Stomach (tissue), 9 donors: Measurements from ENCODE around the gene RREB1. TPM values are rescaled to one million over a fixed set of nuclear protein-coding genes. Genes with fewer than 3 reads are reported as not detected.
A peak's percentile ranks its signal among the peaks of the same experiment; 100 is the strongest.
"Not testable (repeated sequence)": the region's sequence is repeated elsewhere in the genome, so short reads cannot be mapped to it uniquely, and the experiment has no call there.

ENCODE experiments used
- DNase-seq, 2 donors: peaks; one replicate each; pipeline versions ENCODE4 v3.0.0 to v3.0.0-alpha.2; 2013 to 2019
- H3K27ac ChIP-seq, 5 donors: fragments of 200-600 bp in 4 of 5; sonication (generic) in 4 of 5; one replicate each; pipeline ENCODE4 v1.5.1; 2013 to 2019; ENCODE audit warnings: mild to moderate bottlenecking in 1 of 5, moderate library complexity in 1 of 5
- H3K27me3 ChIP-seq, 3 donors: fragments of 200-600 bp; sonication (generic); one replicate each; pipeline ENCODE4 v1.5.1; 2017 to 2019; ENCODE audit warnings: mixed run types in 1 of 3
- H3K36me3 ChIP-seq, 4 donors: fragments of 200-600 bp; sonication (generic); 1 replicate in 3 of 4; 2 replicates in 1 of 4; pipeline ENCODE4 v1.5.1; 2016 to 2019
- H3K4me1 ChIP-seq, 4 donors: fragments of 200-600 bp; sonication (generic); one replicate each; pipeline ENCODE4 v1.5.1; 2016 to 2019
- H3K4me3 ChIP-seq, 4 donors: fragments of 200-600 bp; sonication (generic) in 3 of 4; one replicate each; pipeline ENCODE4 v1.5.1; 2016 to 2019; ENCODE audit warnings: mild to moderate bottlenecking in 1 of 4
- H3K9me3 ChIP-seq, 4 donors: fragments of 200-600 bp; sonication (generic); one replicate each; pipeline ENCODE4 v1.5.1; 2016 to 2019
- EP300 ChIP-seq: sonication (generic); formaldehyde crosslinking; IDR thresholded peaks from one replicate; pipeline ENCODE4 v1.6.1; 2017; ENCODE audit warnings: antibody characterized with exemption
- POLR2A ChIP-seq, 4 donors: fragments of 450-650 bp; IDR thresholded peaks; one replicate each; pipeline ENCODE4 v1.6.1; 2016; ENCODE audit warnings: antibody characterized with exemption in 4 of 4, control low read depth in 2 of 4, mild to moderate bottlenecking in 1 of 4, moderate library complexity in 1 of 4
- POLR2AphosphoS5 ChIP-seq, 3 donors: sonication (generic); formaldehyde crosslinking; IDR thresholded peaks; one replicate each; pipeline ENCODE4 v1.6.1; 2016; ENCODE audit warnings: antibody characterized with exemption in 3 of 3
- WGBS, 5 donors: extraction: QIAGEN DNeasy Blood & Tissue Kit in 3 of 5; methylation state at CpG; one replicate each; pipeline versions ENCODE4 v1.1.5 to v1.1.7; 2013 to 2018; 5-methylcytosine and 5-hydroxymethylcytosine counted together
- intact Hi-C: fragments of 100-400 bp; cut with DNase I; formaldehyde crosslinking; loops from one replicate; pipeline ENCODE4 v1.15.1; 2023; ENCODE audit warnings: low total_unique reads
- polyA plus RNA-seq, 3 donors: library from polyadenylated mRNA; stranded (reverse); fragments of 200-250 nt; gene quantifications; one replicate each; pipeline ENCODE4 v1.2.3, GENCODE V29; 2013
- total RNA-seq, 5 donors: library from RNA; depleted of rRNA; stranded (reverse); fragments of >200 nt; gene quantifications; one replicate each; pipeline versions ENCODE4 v1.1.0 to v1.2.3, GENCODE V29; 2014 to 2016
- TF ChIP-seq, protein P1 (sequence below), 7 experiments: fragments of 450-650 bp in 4 of 7; fragments of 200-600 bp in 3 of 7; sonication (generic) in 3 of 7; IDR thresholded peaks; one replicate each; pipeline ENCODE4 v1.5.1; 2016 to 2019; ENCODE audit warnings: antibody characterized with exemption in 7 of 7, control low read depth in 2 of 7, mild to moderate bottlenecking in 1 of 7
- donor health status: healthy with polysubstance abuse.
- donor health status: Bipolar disorder and iron deficiency.
- donor health status: healthy.

Gene RREB1
- total and polyA plus RNA-seq, 8 donors: 4.0 to 125 (median 45.3) TPM

GRCh38 chr6:7261032-7261841 lies 153.5 kb downstream of the RREB1 start:
- intact Hi-C loops: no loop called here
- peaks cover 0 to 2% (median under 1%) of the 10 kb centered on the region in 4 donors for H3K9me3 ChIP-seq
- peaks cover 7 to 22% (median 17%) of the 10 kb centered on the region in 4 donors for H3K4me1 ChIP-seq
- no peaks in the 10 kb centered on the region for H3K36me3 ChIP-seq
- peak overlapping the region; percentile 43 to 83 (median 80) for H3K27ac ChIP-seq
- peak overlapping the region; percentile 56 to 65 (median 62) for H3K4me3 ChIP-seq
- DNase-seq: peak; percentile 84 to 95
- TF ChIP-seq, protein P1, sequence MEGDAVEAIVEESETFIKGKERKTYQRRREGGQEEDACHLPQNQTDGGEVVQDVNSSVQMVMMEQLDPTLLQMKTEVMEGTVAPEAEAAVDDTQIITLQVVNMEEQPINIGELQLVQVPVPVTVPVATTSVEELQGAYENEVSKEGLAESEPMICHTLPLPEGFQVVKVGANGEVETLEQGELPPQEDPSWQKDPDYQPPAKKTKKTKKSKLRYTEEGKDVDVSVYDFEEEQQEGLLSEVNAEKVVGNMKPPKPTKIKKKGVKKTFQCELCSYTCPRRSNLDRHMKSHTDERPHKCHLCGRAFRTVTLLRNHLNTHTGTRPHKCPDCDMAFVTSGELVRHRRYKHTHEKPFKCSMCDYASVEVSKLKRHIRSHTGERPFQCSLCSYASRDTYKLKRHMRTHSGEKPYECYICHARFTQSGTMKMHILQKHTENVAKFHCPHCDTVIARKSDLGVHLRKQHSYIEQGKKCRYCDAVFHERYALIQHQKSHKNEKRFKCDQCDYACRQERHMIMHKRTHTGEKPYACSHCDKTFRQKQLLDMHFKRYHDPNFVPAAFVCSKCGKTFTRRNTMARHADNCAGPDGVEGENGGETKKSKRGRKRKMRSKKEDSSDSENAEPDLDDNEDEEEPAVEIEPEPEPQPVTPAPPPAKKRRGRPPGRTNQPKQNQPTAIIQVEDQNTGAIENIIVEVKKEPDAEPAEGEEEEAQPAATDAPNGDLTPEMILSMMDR (IDR thresholded peaks at IDR 0.05): no peak
- no peak for TF ChIP-seq POLR2A (IDR thresholded peaks at IDR 0.05)
- no peak for TF ChIP-seq EP300
- TF ChIP-seq POLR2AphosphoS5 (IDR thresholded peaks at IDR 0.05): peak; percentile 9 to 77 (median 74)
- 2 to 4% (median 3%) methylated on average over 26 to 43 of the region's 43 CpGs for WGBS, 5 donors
- H3K27me3 ChIP-seq: no peaks in the 10 kb centered on the region

DNA sequence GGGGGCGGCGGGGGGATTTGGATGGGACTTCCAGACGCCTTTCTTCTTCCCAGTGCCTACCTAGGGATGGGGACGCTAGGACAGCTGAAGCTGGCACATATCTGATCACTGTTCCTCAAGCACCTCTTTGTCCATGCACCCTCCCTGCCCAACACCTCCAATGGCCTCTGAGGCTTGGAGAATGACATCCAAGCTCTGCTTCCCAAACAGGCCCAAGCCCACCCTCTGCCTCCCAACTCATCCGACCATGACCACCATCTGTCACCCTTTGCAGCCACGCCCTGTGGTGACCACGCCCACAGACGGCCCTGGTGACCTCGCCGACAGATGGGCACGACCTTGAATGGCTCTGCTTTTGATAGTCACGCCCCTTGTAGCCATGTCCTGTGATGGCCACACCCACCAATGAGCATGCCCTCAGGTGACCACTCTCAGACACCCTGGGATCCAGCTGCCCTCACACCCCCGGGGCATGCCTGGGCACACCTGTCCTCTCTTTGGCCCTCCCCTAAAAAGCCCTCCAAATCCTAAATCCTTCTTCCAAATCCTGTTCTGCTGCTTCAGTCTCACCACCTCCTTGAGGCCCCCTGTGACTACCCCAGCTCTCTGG lies 154.2 kb downstream of the RREB1 start:
- peak in 1 of 2 donors; percentile 54 for DNase-seq
- Histone ChIP-seq H3K4me1 (peaks cover 7 to 22% (median 17%) of the 10 kb centered on the region in 4 donors), H3K27ac (peak overlapping the region in 4 of 5 donors; percentile 62 to 83 (median 80)), H3K4me3 (peak overlapping the region; percentile 56 to 65 (median 62)), H3K9me3 (no peaks in the 10 kb centered on the region), H3K36me3 (no peaks in the 10 kb centered on the region), H3K27me3 (no peaks in the 10 kb centered on the region)
- intact Hi-C loops: no loop called here
- 44 to 59% (median 53%) methylated on average over 11 to 13 of the region's 13 CpGs for WGBS, 5 donors
- TF ChIP-seq POLR2AphosphoS5 (IDR thresholded peaks at IDR 0.05) (no peak), EP300 (no peak), POLR2A (IDR thresholded peaks at IDR 0.05) (no peak)
- TF ChIP-seq, protein P1 (IDR thresholded peaks at IDR 0.05): no peak

GRCh38 chr6:7262746-7263518 lies 155.2 kb downstream of the RREB1 start:
- 83 to 92% (median 90%) methylated on average over 13 to 16 of the region's 16 CpGs for WGBS, 5 donors

DNA sequence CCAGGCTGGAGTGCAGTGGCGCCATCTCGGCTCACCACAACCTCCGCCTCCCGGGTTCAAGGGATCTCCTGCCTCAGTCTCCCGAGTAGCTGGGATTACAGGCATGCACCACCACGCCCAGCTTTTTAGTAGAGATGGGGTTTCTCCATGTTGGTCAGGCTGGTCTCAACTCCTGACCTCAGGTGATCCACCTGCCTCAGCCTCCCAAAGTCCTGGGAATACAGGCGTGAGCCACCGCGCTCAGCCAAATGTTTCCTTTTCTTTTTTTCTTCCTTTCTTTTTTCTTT lies 155.7 kb downstream of the RREB1 start:
- H3K27ac ChIP-seq, H3K27me3 ChIP-seq, H3K9me3 ChIP-seq, H3K4me3 ChIP-seq, intact Hi-C loops, H3K36me3 ChIP-seq: not testable (repeated sequence)
- H3K4me1 ChIP-seq: peaks cover 7 to 32% (median 24%) of the 10 kb centered on the region in 4 donors
- 90 to 96% (median 94%) methylated on average over 9 of the region's 9 CpGs for WGBS, 5 donors
- DNase-seq: peak in 1 of 2 donors; percentile 17

More at GRCh38 chr6:7262746-7263518, 155.2 kb downstream of the RREB1 start:
- Histone ChIP-seq H3K27me3 (no peaks in the 10 kb centered on the region), H3K36me3 (no peaks in the 10 kb centered on the region), H3K4me3 (no peak overlapping the region), H3K4me1 (peaks cover 7 to 28% (median 24%) of the 10 kb centered on the region in 4 donors), H3K27ac (no peak overlapping the region), H3K9me3 (no peaks in the 10 kb centered on the region)
- no peak for DNase-seq
- intact Hi-C loops: no loop called here
- TF ChIP-seq EP300 (no peak), POLR2AphosphoS5 (IDR thresholded peaks at IDR 0.05) (no peak), POLR2A (IDR thresholded peaks at IDR 0.05) (no peak)
- TF ChIP-seq, protein P1 (IDR thresholded peaks at IDR 0.05): no peak
